ENCODE results near the gene TYW3. TPM values are rescaled to one million over a fixed set of nuclear protein-coding genes. Genes with fewer than 3 reads are reported as not detected.

TYW3 gene, protein sequence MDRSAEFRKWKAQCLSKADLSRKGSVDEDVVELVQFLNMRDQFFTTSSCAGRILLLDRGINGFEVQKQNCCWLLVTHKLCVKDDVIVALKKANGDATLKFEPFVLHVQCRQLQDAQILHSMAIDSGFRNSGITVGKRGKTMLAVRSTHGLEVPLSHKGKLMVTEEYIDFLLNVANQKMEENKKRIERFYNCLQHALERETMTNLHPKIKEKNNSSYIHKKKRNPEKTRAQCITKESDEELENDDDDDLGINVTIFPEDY
- 22.2 TPM for total RNA-seq
- long read RNA-seq, transcript TYW3-201 (6 exons, 3,430 nt): major isoform, 21 of 28 reads
- long read RNA-seq, partial matches to known transcripts: 4 of 28 reads
- long read RNA-seq, other reads (novel, unspliced or antisense): 3 of 28 reads

DNA sequence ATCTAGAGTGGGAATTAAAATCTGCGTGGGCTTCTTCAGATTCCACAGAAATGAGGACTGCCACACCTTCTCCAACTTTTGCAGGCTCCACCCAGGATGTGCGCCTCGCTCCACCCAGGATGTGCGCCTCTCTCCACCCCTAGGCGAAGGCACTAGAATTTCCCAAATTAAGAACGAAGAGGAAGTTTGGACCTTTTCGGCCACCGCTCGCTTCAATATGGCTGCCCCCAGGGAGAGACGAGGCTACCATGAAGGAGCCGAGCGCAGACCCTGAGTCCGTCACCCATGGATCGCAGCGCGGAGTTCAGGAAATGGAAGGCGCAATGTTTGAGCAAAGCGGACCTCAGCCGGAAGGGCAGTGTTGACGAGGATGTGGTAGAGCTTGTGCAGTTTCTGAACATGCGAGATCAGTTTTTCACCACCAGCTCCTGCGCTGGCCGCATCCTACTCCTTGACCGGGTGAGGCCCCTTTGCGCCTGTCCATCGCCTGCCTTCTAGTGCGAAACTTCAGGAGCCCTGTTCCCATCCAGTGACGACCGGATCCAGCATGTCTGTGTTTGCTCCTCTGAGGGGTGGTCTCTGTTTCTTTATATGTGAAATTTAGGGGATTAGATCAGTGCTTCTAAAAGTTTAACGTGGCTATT is at the start of gene TYW3, which contains the start of gene CRYZ:
TSS of gene TYW3 (plus strand) at position 193 of the 644 bp plus-strand sequence. CDS start at position 286, 93 bp downstream.
TSS of gene CRYZ (minus strand) at position 91 of the 644 bp plus-strand sequence. CDS start 8,229 bp downstream, outside the sequence.
- intact Hi-C loops (cut with micrococcal nuclease): no loop called here
- peak; percentile 98 for ATAC-seq
- peak; percentile 91 for DNase-seq

DNA sequence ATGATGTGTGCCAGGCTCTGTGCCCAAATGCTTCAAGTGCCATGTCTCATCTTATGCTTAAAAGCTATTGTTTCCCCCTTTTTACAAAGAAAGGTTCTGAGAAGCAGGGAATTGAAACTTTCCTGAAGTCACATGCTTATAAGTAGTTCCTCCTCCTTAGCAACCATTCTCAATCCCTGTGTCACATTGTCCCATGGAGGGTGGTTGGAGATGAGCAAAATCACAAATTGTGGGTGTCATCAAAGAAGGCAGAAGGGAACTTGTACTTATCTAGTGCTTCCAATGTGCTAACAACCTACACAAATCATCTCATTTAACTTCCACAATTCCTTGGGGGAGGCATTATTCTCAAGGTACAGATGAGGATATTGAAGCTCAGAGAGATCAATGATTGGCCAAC is 49.3 kb upstream of the TYW3 start:
- no peak for DNase-seq
- intact Hi-C loops (cut with micrococcal nuclease): no loop called here
- no peak for ATAC-seq

DNA sequence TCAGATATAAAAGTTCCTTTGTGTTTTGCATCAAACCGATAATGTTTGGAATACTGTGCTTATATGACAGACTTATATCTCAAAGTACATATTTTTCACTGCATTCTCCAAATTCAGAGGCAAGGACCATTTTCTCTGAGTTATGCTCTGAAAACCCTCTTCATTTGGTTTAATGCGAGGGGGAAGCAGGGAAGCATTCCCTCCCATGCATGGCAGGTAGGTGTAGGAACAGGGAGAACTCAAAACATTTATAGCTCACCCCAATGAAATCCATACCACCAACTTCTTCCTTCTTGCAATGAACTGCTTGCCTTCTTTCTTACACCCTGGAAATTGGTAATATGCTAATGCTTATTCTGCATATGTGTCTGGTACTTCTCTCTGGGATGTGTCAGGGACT is 48.7 kb upstream of the TYW3 start:
- intact Hi-C loops (cut with micrococcal nuclease): no loop called here
- no peak for ATAC-seq
- no peak for DNase-seq

DNA sequence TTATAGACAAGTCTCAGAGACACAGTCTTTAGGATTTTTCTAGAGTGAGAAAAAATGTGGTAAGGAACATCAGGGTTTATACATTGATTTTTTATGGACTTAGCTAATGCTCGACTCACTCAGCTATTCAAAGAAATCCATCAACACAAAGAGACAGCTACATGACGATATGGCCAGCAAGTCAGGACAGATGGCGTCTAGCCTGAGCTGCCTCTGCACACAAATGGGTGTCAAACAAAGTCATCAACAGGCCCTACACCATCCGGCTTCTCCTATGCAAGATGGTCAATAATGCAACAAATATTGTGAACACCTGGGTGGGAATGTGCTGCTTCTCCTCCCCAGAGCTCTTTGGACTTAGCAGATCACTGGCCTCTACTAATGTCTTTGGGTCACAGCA is 46.0 kb upstream of the TYW3 start:
- DNase-seq (no peak), ATAC-seq (no peak)
- intact Hi-C loops (cut with micrococcal nuclease): no loop called here

DNA sequence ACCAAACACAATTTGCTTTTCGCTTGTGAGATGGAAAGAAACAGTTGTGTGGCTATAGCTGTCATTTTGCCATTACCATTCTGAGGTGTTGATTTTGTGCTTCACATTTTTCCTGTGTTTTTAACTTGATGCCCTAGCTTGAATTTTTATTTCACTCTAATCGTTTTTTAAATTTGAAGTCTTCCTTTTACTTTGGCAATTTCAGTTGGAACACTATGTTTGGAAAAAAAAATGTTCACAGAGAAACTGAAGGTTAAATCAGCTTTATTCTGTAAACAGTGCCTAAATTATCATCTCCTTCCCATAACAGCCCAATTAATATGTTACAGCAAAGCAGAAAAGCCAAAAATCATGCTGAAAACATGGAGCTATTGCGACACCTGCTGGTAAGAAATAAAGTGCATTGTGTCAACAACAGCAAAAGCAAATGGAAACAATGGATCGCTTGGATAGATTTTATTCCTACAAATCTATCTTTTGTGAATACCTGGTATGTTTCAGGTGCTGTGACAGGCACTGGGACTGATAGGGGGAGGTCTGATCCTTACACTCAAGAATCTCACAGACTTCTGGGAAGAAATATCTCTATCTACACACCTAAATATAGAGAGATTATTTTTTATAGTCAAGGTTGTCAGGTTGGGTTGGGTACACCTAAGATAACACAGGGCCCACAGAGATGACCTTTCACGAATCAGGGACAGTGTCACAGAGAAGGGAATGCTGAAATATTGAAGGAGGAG is 43.2 kb upstream of the TYW3 start:
- DNase-seq: no peak
- intact Hi-C loops (cut with micrococcal nuclease): no loop called here
- ATAC-seq: peak; percentile 47

DNA sequence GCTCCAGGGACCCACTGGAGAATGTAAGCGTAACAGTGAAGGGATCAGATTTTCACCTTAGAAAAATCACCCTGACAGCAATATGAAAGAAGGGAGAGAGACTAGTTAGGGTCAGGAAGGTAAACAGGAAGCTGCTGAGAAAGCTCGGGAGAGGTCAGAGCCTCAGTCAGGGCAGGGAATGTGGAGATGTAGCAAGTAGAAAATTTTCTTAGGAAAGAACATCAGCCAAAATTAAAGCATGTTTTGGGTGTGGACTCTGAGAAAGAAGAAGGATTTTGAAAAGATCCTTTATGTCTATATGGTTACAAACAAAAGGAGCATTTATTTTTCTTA is 42.6 kb upstream of the TYW3 start:
- DNase-seq: no peak
- ATAC-seq: no peak
- intact Hi-C loops (cut with micrococcal nuclease): no loop called here

DNA sequence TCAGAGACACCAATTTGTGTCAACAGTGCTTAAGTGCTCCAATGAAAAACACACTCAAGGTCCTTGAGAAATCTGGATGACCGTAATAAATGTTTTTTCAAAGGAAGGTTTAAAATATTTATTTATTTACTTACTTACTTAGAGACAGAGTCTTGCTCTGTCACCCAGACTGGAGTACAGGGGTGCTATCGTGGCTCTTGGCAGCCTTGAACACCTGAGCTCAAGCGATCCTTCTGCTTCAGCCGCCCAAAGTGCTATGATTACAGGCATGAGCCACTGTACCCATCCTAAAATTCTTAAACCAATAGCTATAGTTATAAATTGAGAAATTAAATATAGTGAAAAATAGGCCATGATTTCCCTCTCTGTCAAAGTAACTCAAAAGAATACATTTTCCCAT is 42.0 kb upstream of the TYW3 start:
- DNase-seq: no peak
- intact Hi-C loops (cut with micrococcal nuclease): no loop called here
- no peak for ATAC-seq

DNA sequence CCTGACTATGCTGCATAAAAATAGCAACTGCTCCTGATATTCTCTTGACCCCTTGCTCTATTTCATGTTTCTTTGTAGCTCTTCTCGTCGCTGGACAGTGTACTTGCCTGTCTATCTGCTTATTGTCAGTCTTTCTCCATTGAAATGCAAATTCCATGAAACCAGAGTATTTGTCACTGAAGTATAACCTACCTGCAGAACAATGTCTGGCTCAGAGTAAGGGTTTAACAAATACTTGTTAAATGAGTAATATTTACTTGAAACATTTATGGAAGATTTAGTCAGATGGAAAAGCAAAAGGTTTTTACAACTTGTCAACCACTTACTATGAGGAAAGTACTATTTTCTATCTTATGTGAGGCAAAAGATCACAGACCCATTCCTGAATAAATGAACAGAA is 39.5 kb upstream of the TYW3 start:
- ATAC-seq: no peak
- intact Hi-C loops (cut with micrococcal nuclease): no loop called here
- no peak for DNase-seq

DNA sequence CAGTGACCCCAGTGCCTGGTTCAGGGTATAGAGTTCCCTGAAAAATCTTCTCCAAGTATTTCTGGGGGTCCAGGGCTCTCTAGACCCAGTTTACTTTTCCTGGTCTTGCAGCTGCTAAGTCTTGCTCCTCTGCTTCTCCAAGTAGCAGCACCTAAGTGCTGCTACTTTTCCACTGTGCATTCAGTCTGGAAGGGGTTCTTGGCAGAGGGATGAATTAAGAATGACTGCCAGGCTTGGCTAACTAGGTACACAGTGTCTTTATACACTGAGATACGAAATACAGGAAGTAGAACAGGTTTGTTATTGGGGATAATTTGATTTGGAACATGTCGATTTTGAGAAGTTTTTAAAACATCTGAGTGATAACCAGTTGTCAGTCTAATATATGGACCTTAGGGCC is 35.1 kb upstream of the TYW3 start:
- DNase-seq: no peak
- ATAC-seq: peak; percentile 48
- intact Hi-C loops (cut with micrococcal nuclease): no loop called here

DNA sequence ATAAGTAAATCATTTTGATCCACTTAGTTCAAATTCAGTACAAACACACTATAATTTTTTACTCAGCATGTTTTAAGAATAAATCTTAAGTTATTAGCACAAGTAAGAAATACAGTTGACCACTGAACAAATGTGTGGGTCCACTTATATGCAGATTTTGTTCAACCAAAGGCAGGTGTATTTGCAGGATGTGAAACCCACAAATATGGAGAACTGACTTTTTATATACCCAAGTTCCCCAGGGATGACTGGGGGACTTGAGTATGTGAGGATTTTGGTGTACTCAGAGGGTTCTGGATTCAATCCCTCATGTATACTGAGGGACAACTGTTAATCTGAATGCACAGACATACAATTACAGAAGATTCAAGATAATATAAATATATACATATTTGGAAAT is 33.6 kb upstream of the TYW3 start:
- intact Hi-C loops (cut with micrococcal nuclease): no loop called here
- ATAC-seq (no peak), DNase-seq (no peak)

DNA sequence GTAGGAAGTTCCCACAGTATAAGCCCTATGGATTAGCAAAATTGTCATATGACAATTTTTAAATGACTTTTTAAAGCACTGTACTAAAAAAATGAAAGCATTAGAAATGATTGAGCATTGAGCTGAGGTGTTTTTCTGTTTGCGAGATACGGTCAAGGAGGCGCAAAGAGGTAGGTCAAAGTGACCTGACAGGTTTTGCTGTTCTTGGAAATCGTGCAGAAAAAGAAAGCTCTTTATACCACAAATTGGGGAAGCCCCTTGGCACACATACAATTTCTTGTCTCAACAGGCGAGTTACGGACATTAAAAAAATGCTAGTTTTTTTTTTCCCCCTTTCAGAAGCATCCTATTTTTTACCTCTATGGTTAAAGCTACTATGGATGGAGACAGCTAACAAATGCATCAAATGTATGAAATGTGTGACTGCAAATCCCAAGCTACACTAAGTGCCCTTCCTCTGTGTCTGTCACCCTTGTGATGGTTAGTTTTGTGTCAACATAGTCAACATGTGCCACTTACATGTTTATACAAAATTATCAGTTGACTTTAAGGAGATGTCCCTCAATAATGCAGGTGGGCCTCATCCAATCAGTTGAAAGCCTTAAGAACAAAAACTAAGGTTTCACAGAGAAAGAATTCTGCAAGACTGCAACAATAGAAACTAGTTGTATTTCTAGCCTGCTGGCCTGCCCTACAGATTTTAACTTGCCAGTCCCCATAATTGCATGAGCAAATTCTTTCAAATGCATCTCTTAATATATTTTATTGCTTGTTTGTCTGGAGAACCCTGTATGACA is 29.4 kb upstream of the TYW3 start:
- DNase-seq (no peak), ATAC-seq (no peak)
- intact Hi-C loops (cut with micrococcal nuclease): no loop called here

DNA sequence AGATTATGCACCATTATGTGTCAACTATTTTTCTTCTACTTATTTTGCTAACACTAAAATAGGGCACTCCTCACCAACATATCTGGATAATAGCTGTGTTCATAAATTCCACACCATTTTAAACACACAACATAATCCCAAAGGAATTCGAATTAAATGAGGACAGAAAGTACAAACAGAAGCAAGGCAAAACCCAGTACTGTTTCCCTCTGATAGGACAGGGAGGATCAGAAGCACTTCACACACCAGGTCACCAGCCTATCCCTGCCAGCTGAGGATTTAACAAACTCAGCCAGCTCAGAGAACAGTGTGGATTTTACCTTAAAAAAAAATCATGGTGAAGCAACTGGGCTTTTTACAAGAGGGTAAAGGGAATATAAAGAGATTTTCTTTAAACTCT is 20.1 kb upstream of the TYW3 start:
- intact Hi-C loops (cut with micrococcal nuclease): no loop called here
- ATAC-seq (peak; percentile 59), DNase-seq (no peak)

DNA sequence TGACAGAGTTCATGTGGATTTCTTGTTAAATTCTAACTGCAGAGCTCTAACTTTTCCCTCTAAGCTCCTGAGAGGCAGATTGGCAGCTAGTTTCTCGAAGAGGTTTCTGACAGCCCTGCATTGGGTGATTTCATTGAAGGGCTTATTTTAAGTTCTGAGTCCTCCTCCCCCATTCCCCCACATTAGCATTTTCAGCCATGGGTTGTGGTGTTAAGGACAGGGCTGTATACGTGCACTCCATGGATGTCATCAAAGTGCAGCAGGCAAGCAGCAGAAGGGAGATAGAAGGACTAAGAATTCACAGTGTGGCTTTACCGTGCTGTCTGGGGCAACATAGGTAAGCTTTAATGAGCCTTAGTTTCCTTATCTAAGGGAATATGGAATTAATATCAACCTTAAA is 19.1 kb upstream of the TYW3 start:
- DNase-seq: no peak
- intact Hi-C loops (cut with micrococcal nuclease): no loop called here

DNA sequence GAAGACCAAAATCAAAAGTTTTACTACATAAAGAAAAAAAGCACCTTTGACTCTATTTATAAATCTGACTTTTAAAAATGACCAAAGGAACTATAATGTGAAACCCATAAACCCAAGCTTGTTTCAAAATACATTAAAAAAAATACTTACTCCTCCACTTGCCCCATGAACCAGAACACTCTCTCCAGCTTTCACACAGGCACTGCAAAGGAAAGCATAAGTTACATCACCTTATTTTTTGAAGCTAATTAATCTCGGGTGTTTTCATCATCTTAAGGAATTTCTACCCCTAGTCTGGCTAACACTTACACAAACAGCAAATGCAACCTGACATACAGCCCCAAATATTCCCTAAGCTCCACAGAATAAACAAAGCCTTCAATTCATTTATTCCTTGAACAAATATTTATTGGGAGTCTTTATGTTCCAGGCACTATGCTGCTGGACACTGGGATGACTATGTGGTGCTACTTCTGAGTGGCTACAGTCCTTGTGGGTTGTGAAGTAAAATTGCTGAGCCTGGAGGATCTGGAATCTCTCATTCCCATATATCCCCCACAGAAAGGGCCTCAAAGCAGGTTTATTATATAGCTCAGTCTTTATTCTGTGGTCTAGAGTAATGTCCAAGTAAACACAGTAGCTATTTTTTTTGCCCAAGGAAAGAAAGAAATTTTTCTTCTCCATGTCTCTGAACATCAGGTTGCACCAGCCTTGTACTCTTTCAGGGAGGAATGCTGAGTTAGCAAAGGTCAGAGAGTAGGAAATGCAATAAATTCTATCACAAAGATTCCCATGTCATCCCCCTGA is 18.3 kb upstream of the TYW3 start:
- ATAC-seq (no peak), DNase-seq (no peak)
- intact Hi-C loops (cut with micrococcal nuclease): no loop called here

More for the DNA sequence above, 19.1 kb upstream of the TYW3 start:
- peak; percentile 23 for ATAC-seq

DNA sequence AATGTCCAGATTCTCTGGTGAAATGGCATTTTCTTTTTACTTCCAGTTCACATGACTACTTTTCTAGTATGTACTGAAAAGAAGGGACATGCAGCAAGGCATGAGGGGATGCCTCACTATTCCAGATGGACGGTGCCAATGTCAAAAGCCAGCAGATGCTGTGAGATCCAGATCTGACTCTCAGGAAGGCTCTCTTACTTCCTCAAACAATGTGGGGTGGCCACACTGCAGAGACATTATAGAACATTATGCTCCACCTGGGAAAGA is 17.8 kb upstream of the TYW3 start:
- no peak for ATAC-seq
- no peak for DNase-seq
- intact Hi-C loops (cut with micrococcal nuclease): no loop called here

DNA sequence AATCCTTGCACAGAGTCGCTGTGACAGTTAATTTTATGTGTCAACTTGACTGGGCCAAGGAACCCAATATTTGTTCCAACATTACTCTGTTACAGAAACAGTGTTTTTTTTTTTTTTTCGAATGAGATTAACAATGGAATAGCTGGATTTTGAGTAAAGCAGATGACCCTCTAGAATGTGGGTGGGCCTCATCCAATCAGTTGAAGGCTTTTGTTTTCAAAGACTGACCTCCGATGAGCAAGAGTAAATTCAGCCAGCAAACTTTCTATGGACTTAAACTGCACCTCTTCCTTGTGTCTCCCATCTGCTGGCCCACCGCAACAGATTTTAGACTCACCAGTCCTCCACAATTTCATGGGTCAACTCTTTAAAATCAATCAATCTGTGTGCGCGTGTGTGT is 17.1 kb upstream of the TYW3 start:
- ATAC-seq: no peak
- intact Hi-C loops (cut with micrococcal nuclease): no loop called here
- DNase-seq: no peak

DNA sequence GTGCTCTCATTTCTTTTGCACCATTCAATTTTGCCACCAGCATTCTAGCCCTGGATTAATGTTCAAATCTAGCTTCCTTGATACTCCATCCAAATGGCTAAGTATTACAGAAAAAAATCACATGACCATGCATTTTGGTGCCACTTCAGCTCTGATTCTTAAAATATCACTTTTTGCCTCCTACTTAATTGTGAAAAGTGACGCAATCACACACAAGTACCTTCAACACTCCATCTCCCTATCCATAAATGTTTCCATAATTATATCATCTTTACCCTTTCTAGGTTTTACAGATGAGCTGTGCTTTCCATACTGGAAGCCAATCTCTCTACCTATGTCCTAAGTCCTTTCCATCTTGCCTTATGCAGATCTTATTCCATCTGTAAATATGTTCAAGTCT is 16.1 kb upstream of the TYW3 start:
- intact Hi-C loops (cut with micrococcal nuclease): no loop called here
- no peak for DNase-seq
- no peak for ATAC-seq

DNA sequence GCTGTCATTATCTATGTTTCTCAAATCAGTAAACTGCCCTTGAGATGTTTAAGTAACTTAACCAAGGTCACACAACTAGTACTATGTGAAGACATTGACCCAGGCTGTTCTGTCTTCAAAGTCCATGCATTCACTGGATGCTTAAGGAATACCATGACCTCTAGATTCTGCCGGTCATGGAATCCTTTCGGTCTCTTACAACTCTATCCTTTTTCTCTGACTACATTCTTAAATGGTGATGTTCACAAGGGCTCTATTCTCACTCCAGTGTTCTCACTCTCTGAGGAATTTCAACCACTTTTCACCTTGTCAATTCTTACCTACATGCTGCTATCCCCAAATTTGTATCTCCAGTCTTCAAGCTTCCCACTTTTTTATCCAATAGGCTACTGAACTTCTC is 15.3 kb upstream of the TYW3 start:
- ATAC-seq: no peak
- intact Hi-C loops (cut with micrococcal nuclease): no loop called here
- DNase-seq: no peak

DNA sequence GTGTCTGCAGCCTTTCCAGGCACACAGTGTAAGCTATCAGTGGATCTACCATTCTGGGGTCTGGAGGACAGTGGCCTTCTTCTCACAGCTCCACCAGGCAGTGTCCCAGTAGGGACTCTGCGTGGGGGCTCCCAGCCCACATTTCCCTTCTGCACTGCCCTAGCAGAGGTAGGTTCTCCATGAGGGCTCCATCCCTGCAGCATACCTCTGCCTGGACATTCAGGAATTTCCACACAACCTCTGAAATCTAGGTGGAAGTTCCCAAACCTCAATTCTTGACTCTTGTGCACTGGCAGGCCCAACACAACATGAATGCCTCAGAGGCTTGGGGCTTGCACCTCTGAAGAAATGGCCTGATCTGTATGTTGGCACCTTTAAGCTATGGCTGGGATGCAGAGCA is 6.9 kb upstream of the TYW3 start:
- ATAC-seq: no peak
- DNase-seq: no peak
- intact Hi-C loops (cut with micrococcal nuclease): no loop called here

Measured in left ventricle myocardium superior (tissue), 1 donor.